Upper lobe of left lung (tissue), 6 donors: ENCODE results near the gene SBF2. TPM values are rescaled to one million over a fixed set of nuclear protein-coding genes. Genes with fewer than 3 reads are reported as not detected.

Source experiments
- ATAC-seq, 2 donors: fragments of 200-7000 bp; cut with Tn5 transposase; one replicate each; pipeline ENCODE4 v1.9.1; 2022; ENCODE audit warnings: mild to moderate bottlenecking in 2 of 2, moderate library complexity in 2 of 2; ENCODE audit not compliant: low FRiP score in 2 of 2
- DNase-seq, 2 donors: peaks; one replicate each; pipeline ENCODE4 v3.0.0-alpha.2; 2019 to 2020
- H3K27ac ChIP-seq, 4 donors: fragments of 200-600 bp; sonication (generic); one replicate each; pipeline ENCODE4 v1.5.1; 2016 to 2019
- H3K27me3 ChIP-seq, 4 donors: fragments of 200-600 bp; sonication (generic); one replicate each; pipeline ENCODE4 v1.5.1; 2017 to 2019
- H3K36me3 ChIP-seq, 4 donors: fragments of 200-600 bp; sonication (generic); one replicate each; pipeline ENCODE4 v1.5.1; 2016 to 2019
- H3K4me1 ChIP-seq, 4 donors: fragments of 200-600 bp; sonication (generic); one replicate each; pipeline ENCODE4 v1.5.1; 2018 to 2019
- H3K4me3 ChIP-seq, 4 donors: fragments of 200-600 bp; sonication (generic); one replicate each; pipeline ENCODE4 v1.5.1; 2017 to 2019; ENCODE audit warnings: mild to moderate bottlenecking in 2 of 4, moderate library complexity in 1 of 4
- H3K9me3 ChIP-seq, 4 donors: fragments of 200-600 bp; sonication (generic); one replicate each; pipeline ENCODE4 v1.5.1; 2018 to 2019
- CTCF ChIP-seq, 6 experiments: fragments of 450-650 bp in 4 of 6; fragments of 200-600 bp in 2 of 6; sonication (generic) in 2 of 6; IDR thresholded peaks; one replicate each; pipeline ENCODE4 v1.5.1; 2016 to 2019; ENCODE audit warnings: antibody characterized with exemption in 6 of 6
- EP300 ChIP-seq, 4 donors: sonication (generic); formaldehyde crosslinking; IDR thresholded peaks; one replicate each; pipeline ENCODE4 v1.5.1; 2017; ENCODE audit warnings: antibody characterized with exemption in 4 of 4, control low read depth in 2 of 4
- POLR2A ChIP-seq, 4 donors: fragments of 450-650 bp; IDR thresholded peaks; one replicate each; pipeline ENCODE4 v1.5.1; 2016 to 2017; ENCODE audit warnings: antibody characterized with exemption in 4 of 4, mild to moderate bottlenecking in 2 of 4
- POLR2AphosphoS5 ChIP-seq, 2 donors: sonication (generic); formaldehyde crosslinking; IDR thresholded peaks; one replicate each; pipeline ENCODE4 v1.5.1; 2017; ENCODE audit warnings: antibody characterized with exemption in 2 of 2
- WGBS, 2 donors: methylation state at CpG; one replicate each; pipeline ENCODE4 v1.1.5; 2017 to 2018; 5-methylcytosine and 5-hydroxymethylcytosine counted together
- total RNA-seq, 6 donors: library from RNA; depleted of rRNA in 4 of 6; stranded (reverse); fragments of >200 nt in 4 of 6; gene quantifications; one replicate each; pipeline versions ENCODE4 v1.1.0 to v1.2.1, GENCODE V29; 2016 to 2021
- donor health status: DM: no; HTN: no; CAD: no; lungs with moderate emphysema.
- donor health status: DM: no; HTN: yes; CAD: no; lungs with severe emphysema.

Gene SBF2
- total RNA-seq, 6 donors from 2014 or later, result 22.2 to 54.5 (median 41.2) TPM

- H3K9me3 ChIP-seq, result no peaks in the 10 kb centered on the region
- H3K36me3 ChIP-seq, result no peaks in the 10 kb centered on the region
- WGBS, 2 donors, result 7 to 9% methylated on average over 21 to 27 of the region's 64 CpGs
- ATAC-seq (peak; percentile 89 to 90), DNase-seq (peak; percentile 90 to 99)
- peak overlapping the region; percentile 57 to 77 (median 65) for H3K4me3 ChIP-seq
- H3K27ac ChIP-seq, result peak overlapping the region; percentile 78 to 86 (median 85)
- H3K4me1 ChIP-seq, result peaks cover 10 to 43% (median 25%) of the 10 kb centered on the region in 4 donors
- peak in 1 of 4 donors; percentile 63 for TF ChIP-seq POLR2A (IDR thresholded peaks at IDR 0.05)
- TF ChIP-seq POLR2AphosphoS5 (IDR thresholded peaks at IDR 0.05), result peak in 1 of 2 donors; percentile 51
- no peak for TF ChIP-seq EP300 (IDR thresholded peaks at IDR 0.05)
- TF ChIP-seq CTCF (IDR thresholded peaks at IDR 0.05), result peak; percentile 92 to 99 (median 97)
- H3K27me3 ChIP-seq, result no peaks in the 10 kb centered on the region
Measured at GRCh38 chr11:9757809-9758636, 536.0 kb downstream of the SBF2 start.

GRCh38 chr11:9756878-9757277, 537.1 kb downstream of the SBF2 start:
- no peak overlapping the region for H3K27ac ChIP-seq

GRCh38 chr11:9756461-9756860, 537.6 kb downstream of the SBF2 start:
- Histone ChIP-seq H3K4me3 (no peak overlapping the region), H3K4me1 (peaks cover 10 to 43% (median 25%) of the 10 kb centered on the region in 4 donors), H3K27me3 (no peaks in the 10 kb centered on the region), H3K36me3 (peaks cover 0 to 8% (median 1%) of the 10 kb centered on the region in 4 donors), H3K27ac (peak overlapping the region in 2 of 4 donors; percentile 4 to 25), H3K9me3 (no peaks in the 10 kb centered on the region)
- no peak for DNase-seq
- ATAC-seq, result no peak
- no peak for TF ChIP-seq CTCF (IDR thresholded peaks at IDR 0.05)
- no peak for TF ChIP-seq EP300 (IDR thresholded peaks at IDR 0.05)
- TF ChIP-seq POLR2A (IDR thresholded peaks at IDR 0.05), result no peak
- TF ChIP-seq POLR2AphosphoS5 (IDR thresholded peaks at IDR 0.05), result no peak
- 91 to 100% methylated on average over 1 to 5 of the region's 5 CpGs for WGBS, 2 donors

More at GRCh38 chr11:9756878-9757277, 537.1 kb downstream of the SBF2 start:
- TF ChIP-seq POLR2A (IDR thresholded peaks at IDR 0.05), result no peak
- no peak for TF ChIP-seq EP300 (IDR thresholded peaks at IDR 0.05)
- no peak for TF ChIP-seq POLR2AphosphoS5 (IDR thresholded peaks at IDR 0.05)
- no peak for TF ChIP-seq CTCF (IDR thresholded peaks at IDR 0.05)
- peaks cover 0 to 6% (median 1%) of the 10 kb centered on the region in 4 donors for H3K36me3 ChIP-seq
- no peaks in the 10 kb centered on the region for H3K27me3 ChIP-seq
- no peak for DNase-seq
- peaks cover 10 to 43% (median 25%) of the 10 kb centered on the region in 4 donors for H3K4me1 ChIP-seq
- no peaks in the 10 kb centered on the region for H3K9me3 ChIP-seq
- WGBS, 2 donors, result 95% methylated on average over 6 of the region's 6 CpGs
- no peak overlapping the region for H3K4me3 ChIP-seq
- no peak for ATAC-seq

GRCh38 chr11:9755561-9756185, 538.3 kb downstream of the SBF2 start:
- H3K27ac ChIP-seq, result peak overlapping the region in 3 of 4 donors; percentile 4 to 39 (median 25)

GRCh38 chr11:9754010-9754471, 540.0 kb downstream of the SBF2 start:
- no peak overlapping the region for H3K27ac ChIP-seq
- ATAC-seq (no peak), DNase-seq (no peak)
- no peaks in the 10 kb centered on the region for H3K9me3 ChIP-seq
- peaks cover 3 to 27% (median 14%) of the 10 kb centered on the region in 4 donors for H3K4me1 ChIP-seq
- H3K4me3 ChIP-seq, result no peak overlapping the region
- peaks cover 0 to 32% (median 13%) of the 10 kb centered on the region in 4 donors for H3K36me3 ChIP-seq
- WGBS, 2 donors, result 92 to 94% methylated on average over 3 of the region's 3 CpGs
- no peaks in the 10 kb centered on the region for H3K27me3 ChIP-seq
- TF ChIP-seq POLR2A (IDR thresholded peaks at IDR 0.05) (no peak), POLR2AphosphoS5 (IDR thresholded peaks at IDR 0.05) (no peak)

More at GRCh38 chr11:9755561-9756185, 538.3 kb downstream of the SBF2 start:
- H3K36me3 ChIP-seq, result peaks cover 0 to 16% (median 2%) of the 10 kb centered on the region in 4 donors
- ATAC-seq, result no peak
- peaks cover 10 to 42% (median 25%) of the 10 kb centered on the region in 4 donors for H3K4me1 ChIP-seq
- DNase-seq, result no peak
- no peak for TF ChIP-seq POLR2A (IDR thresholded peaks at IDR 0.05)
- no peak for TF ChIP-seq EP300 (IDR thresholded peaks at IDR 0.05)
- 31 to 38% methylated on average over 7 of the region's 7 CpGs for whole genome bisulfite sequencing, 2 donors
- H3K27me3 ChIP-seq, result no peaks in the 10 kb centered on the region
- no peak overlapping the region for H3K4me3 ChIP-seq
- H3K9me3 ChIP-seq, result no peaks in the 10 kb centered on the region
